B cell (primary cell): ENCODE results near the gene ABCG1. TPM values are rescaled to one million over a fixed set of nuclear protein-coding genes. Genes with fewer than 3 reads are reported as not detected.

Experiments used
- ATAC-seq: fragments of 200-7000 bp; cut with Tn5 transposase; one replicate; pipeline ENCODE4 v1.10.0; 2021; ENCODE audit warnings: low read depth, mild to moderate bottlenecking, moderate number of reproducible peaks, moderate library complexity
- CTCF ChIA-PET: fragments of 350-600 bp; sonication (Branson Sonifier 250); formaldehyde crosslinking; loops from one replicate; lab custom pipeline; 2021; ENCODE audit warnings: antibody characterized with exemption, inconsistent platforms; lab: Charles Lee
- POLR2A ChIA-PET: fragments of 350-600 bp; sonication (Branson Sonifier 250); formaldehyde crosslinking; loops from one replicate; lab custom pipeline; 2021; ENCODE audit warnings: antibody characterized with exemption; lab: Charles Lee
- DNase-seq: peaks from one replicate; pipeline ENCODE4 v3.0.0; 2013
- H2AFZ ChIP-seq: 2 replicates; pipeline ENCODE4 v1.6.1; 2012; ENCODE audit warnings: mild to moderate bottlenecking, low read depth, low read length; ENCODE audit not compliant: insufficient read depth, poor library complexity, severe bottlenecking
- H3K27ac ChIP-seq, 2 donors: 1 replicate in 1 of 2; 2 replicates in 1 of 2; pipeline ENCODE4 v1.5.1; 2012 to 2013; ENCODE audit warnings: low read length in 2 of 2, mild to moderate bottlenecking in 2 of 2, moderate library complexity in 1 of 2
- H3K27me3 ChIP-seq, 4 experiments: fragments of 200-600 bp in 1 of 4; sonication (generic) in 1 of 4; replicated peaks in 1 of 4; 1 replicate in 2 of 4; 2 replicates in 2 of 4; pipeline versions ENCODE4 v1.6.1 to v1.7.0; 2013 to 2016; ENCODE audit warnings: low read length in 3 of 4, mild to moderate bottlenecking in 2 of 4, mixed read lengths in 1 of 4, moderate library complexity in 1 of 4; ENCODE audit not compliant: insufficient read depth in 4 of 4, control insufficient read depth in 3 of 4; ENCODE audit errors: control extremely low read depth in 1 of 4
- H3K36me3 ChIP-seq, 2 experiments: replicated peaks in 1 of 2; 1 replicate in 1 of 2; 2 replicates in 1 of 2; pipeline versions ENCODE4 v1.6.1 to v1.7.1; 2013; ENCODE audit warnings: low read length in 1 of 2; ENCODE audit not compliant: insufficient read depth in 2 of 2, control insufficient read depth in 1 of 2; ENCODE audit errors: control extremely low read depth in 1 of 2, extremely low read depth in 1 of 2
- H3K4me1 ChIP-seq, 2 donors: fragments of 200-600 bp in 1 of 2; sonication (generic) in 1 of 2; 1 replicate in 1 of 2; 2 replicates in 1 of 2; pipeline versions ENCODE4 v1.5.1 to v1.6.1; 2013 to 2017; ENCODE audit warnings: low read length in 2 of 2; ENCODE audit not compliant: control insufficient read depth in 2 of 2, insufficient read depth in 2 of 2
- H3K4me2 ChIP-seq: replicated peaks from 2 replicates; pipeline ENCODE3; 2012; ENCODE audit warnings: mild to moderate bottlenecking, low read depth, low read length; ENCODE audit not compliant: poor library complexity, severe bottlenecking
- H3K4me3 ChIP-seq, 5 experiments: fragments of 200-600 bp in 1 of 5; sonication (generic) in 1 of 5; 1 replicate in 3 of 5; 2 replicates in 2 of 5; pipeline versions ENCODE4 v1.5.1 to v1.7.0; 2011 to 2016; ENCODE audit warnings: low read length in 4 of 5, mild to moderate bottlenecking in 4 of 5, low read depth in 2 of 5, control low read depth in 1 of 5, moderate library complexity in 1 of 5; ENCODE audit not compliant: insufficient read depth in 1 of 5; ENCODE audit errors: control extremely low read depth in 1 of 5, extremely low read depth in 1 of 5
- H3K79me2 ChIP-seq: fragments of 200-600 bp; sonication (generic); one replicate; pipeline ENCODE4 v1.6.0; 2016; ENCODE audit warnings: low read length; ENCODE audit not compliant: control insufficient read depth, insufficient read depth
- H3K9ac ChIP-seq: fragments of 200-600 bp; sonication (generic); 2 replicates; pipeline ENCODE4 v1.6.1; 2017; ENCODE audit warnings: mild to moderate bottlenecking, low read length, moderate library complexity
- H3K9me3 ChIP-seq, 3 donors: one replicate each; pipeline versions ENCODE4 v1.6.1 to v1.7.1; 2013; ENCODE audit warnings: low read length in 2 of 3; ENCODE audit not compliant: control insufficient read depth in 2 of 3, insufficient read depth in 1 of 3; ENCODE audit errors: control extremely low read depth in 1 of 3
- H4K20me1 ChIP-seq: 2 replicates; pipeline ENCODE4 v1.6.0; 2012; ENCODE audit warnings: mild to moderate bottlenecking, low read length; ENCODE audit not compliant: insufficient read depth, control insufficient read depth, poor library complexity, severe bottlenecking
- H3K27ac Mint-ChIP-seq: one replicate; pipeline ENCODE4 v1.8.0; 2021; ENCODE audit warnings: mixed read lengths
- H3K27me3 Mint-ChIP-seq: one replicate; pipeline ENCODE4 v1.8.0; 2021; ENCODE audit warnings: mixed read lengths
- H3K4me1 Mint-ChIP-seq: one replicate; pipeline ENCODE4 v1.8.0; 2021; ENCODE audit warnings: mixed read lengths
- H3K4me3 Mint-ChIP-seq: one replicate; pipeline ENCODE4 v1.8.0; 2021; ENCODE audit warnings: mixed read lengths
- H3K9me3 Mint-ChIP-seq: one replicate; pipeline ENCODE4 v1.8.0; 2022; ENCODE audit warnings: mixed read lengths; ENCODE audit not compliant: insufficient read depth
- CTCF ChIP-seq: fragments of 200-600 bp; IDR thresholded peaks from one replicate; pipeline ENCODE4 v1.8.0; 2022; ENCODE audit warnings: antibody characterized with exemption, mild to moderate bottlenecking
- EZH2 ChIP-seq: IDR thresholded peaks from 2 replicates; pipeline ENCODE4 v1.6.1; 2012; ENCODE audit warnings: borderline replicate concordance, low read depth, mild to moderate bottlenecking, moderate library complexity, low read length; ENCODE audit not compliant: insufficient read depth, poor library complexity, severe bottlenecking
- WGBS: methylation state at CpG from one replicate; pipeline ENCODE4 v1.1.5; 2013; ENCODE audit warnings: missing lambda C conversion rate; ENCODE audit not compliant: insufficient coverage; 5-methylcytosine and 5-hydroxymethylcytosine counted together
- intact Hi-C: fragments of 100-400 bp; cut with micrococcal nuclease; formaldehyde crosslinking; loops from one replicate; pipeline ENCODE4 v1.10.0; 2022
- polyA plus RNA-seq: library from polyadenylated mRNA; depleted of rRNA; stranded (reverse); fragments of >200 nt; gene quantifications from 2 replicates; pipeline ENCODE4 v1.2.3, GENCODE V29; 2012
- total RNA-seq, 2 donors: library from RNA; stranded (reverse); fragments of 120-200 nt in 1 of 2; gene quantifications; 1 replicate in 1 of 2; 2 replicates in 1 of 2; pipeline versions ENCODE4 v1.2.3 to v1.2.4, GENCODE V29; 2013 to 2022

ABCG1 gene
- total and polyA plus RNA-seq, 2 donors (not counting 1 experiment from before 2014, with no cell fraction given) = 8.7 to 27.5 TPM

GRCh38 chr21:42195378-42196031 is 23.4 kb upstream of the ABCG1 start:
- H3K9me3 Mint-ChIP-seq = no peaks in the 10 kb centered on the region
- H3K27me3 Mint-ChIP-seq = no peaks in the 10 kb centered on the region
- Histone ChIP-seq H2AFZ (no peak overlapping the region), H3K9ac (no peak overlapping the region), H3K27me3 (no peaks in the 10 kb centered on the region), H3K4me3 (no peak overlapping the region), H3K36me3 (no peaks in the 10 kb centered on the region), H3K27ac (no peak overlapping the region), H4K20me1 (no peaks in the 10 kb centered on the region), H3K4me1 (peaks cover 26 to 38% of the 10 kb centered on the region in 2 donors), H3K9me3 (no peaks in the 10 kb centered on the region), H3K4me2 (no peak overlapping the region), H3K79me2 (no peaks in the 10 kb centered on the region)
- 44% methylated on average over 4 of the region's 6 CpGs for WGBS
- no peak for ATAC-seq
- POLR2A ChIA-PET = no interaction called here
- H3K4me1 Mint-ChIP-seq = peaks cover 31% of the 10 kb centered on the region
- no peak for DNase-seq
- no peak overlapping the region for H3K4me3 Mint-ChIP-seq
- intact Hi-C loops = no loop called here
- TF ChIP-seq EZH2 (no peak), CTCF (no peak)
- no peak overlapping the region for H3K27ac Mint-ChIP-seq
- CTCF ChIA-PET = interaction anchor here (0.6 to 1.0 kb wide), 2 partner anchors 26 to 761 kb away, joined by 5 to 6 read pairs; no protein-coding TSS in a partner anchor
